Keratinocyte (primary cell): ENCODE measurements around the gene BABAM2.

Source experiments
- CTCF ChIP-seq, 3 experiments: IDR thresholded peaks in 1 of 3; conservative IDR thresholded peaks in 1 of 3; optimal IDR thresholded peaks in 1 of 3; 2 replicates in 2 of 3; 3 replicates in 1 of 3; pipeline versions ENCODE3 to v1.5.1; 2011; ENCODE audit warnings: low read length in 3 of 3, mild to moderate bottlenecking in 3 of 3, moderate library complexity in 2 of 3, control low read depth in 1 of 3, inconsistent platforms in 1 of 3; ENCODE audit not compliant: insufficient read depth in 2 of 3; ENCODE audit errors: extremely low read depth in 1 of 3
- EZH2 ChIP-seq: IDR thresholded peaks from one replicate; pipeline ENCODE4 v1.6.1; 2012; ENCODE audit warnings: inconsistent platforms, mild to moderate bottlenecking, low read length, moderate library complexity

- TF ChIP-seq CTCF (optimal IDR thresholded peaks at IDR 0.05 in 1 of 3, IDR thresholded peaks at IDR 0.05 in 1 of 3, conservative IDR thresholded peaks at IDR 0.05 in 1 of 3; ENCODE audit: extremely low read depth in 1 of 3, insufficient read depth in 2 of 3, low read length in 3 of 3) (no peak), EZH2 (no peak)
Observed at GRCh38 chr2:28355521-28356094, 465.1 kb downstream of the BABAM2 start.
